GM03348 (cell line): ENCODE data around the gene BBS9.

Source experiments
- DNase-seq: peaks from one replicate; pipeline ENCODE4 v3.0.0; 2012; ENCODE audit warnings: low spot score

BBS9 gene

GRCh38 chr7:33127085-33127484 lies 2.3 kb upstream of the BBS9 start:
- DNase-seq = no peak

- no peak for DNase-seq
Measured at GRCh38 chr7:33128631-33128989, 754 bp upstream of the BBS9 start.

- DNase-seq = peak; percentile 13
Measured at GRCh38 chr7:33129806-33130153, 416 bp downstream of the BBS9 start.

GRCh38 chr7:33130184-33130583 lies 820 bp downstream of the BBS9 start:
- peak; percentile 16 for DNase-seq

- DNase-seq = no peak
Measured at GRCh38 chr7:33137103-33137502, 7.7 kb downstream of the BBS9 start.

- no peak for DNase-seq
Measured at GRCh38 chr7:33142585-33142984, 13.2 kb downstream of the BBS9 start.

GRCh38 chr7:33143996-33144718 lies 14.8 kb downstream of the BBS9 start:
- DNase-seq = no peak

GRCh38 chr7:33145156-33145555 lies 15.8 kb downstream of the BBS9 start:
- no peak for DNase-seq

GRCh38 chr7:33152087-33152486 lies 22.7 kb downstream of the BBS9 start:
- no peak for DNase-seq

- DNase-seq = peak; percentile 49
Measured at GRCh38 chr7:33155811-33156210, 26.4 kb downstream of the BBS9 start.

GRCh38 chr7:33156441-33156840 lies 27.1 kb downstream of the BBS9 start:
- DNase-seq = no peak

- peak; percentile 30 for DNase-seq
Measured at GRCh38 chr7:33157311-33157710, 27.9 kb downstream of the BBS9 start.

GRCh38 chr7:33157781-33158180 lies 28.4 kb downstream of the BBS9 start:
- no peak for DNase-seq

GRCh38 chr7:33177876-33178275 lies 48.5 kb downstream of the BBS9 start:
- DNase-seq = no peak

GRCh38 chr7:33179519-33179918 lies 50.2 kb downstream of the BBS9 start:
- DNase-seq = no peak

- DNase-seq = no peak
Measured at GRCh38 chr7:33183504-33183903, 54.1 kb downstream of the BBS9 start.

- no peak for DNase-seq
Measured at GRCh38 chr7:33184828-33185227, 55.5 kb downstream of the BBS9 start.

- peak; percentile 60 for DNase-seq
Measured at GRCh38 chr7:33185786-33186185, 56.4 kb downstream of the BBS9 start.

GRCh38 chr7:33186192-33186591 lies 56.8 kb downstream of the BBS9 start:
- peak; percentile 59 for DNase-seq

- DNase-seq = no peak
Measured at GRCh38 chr7:33190688-33191304, 61.4 kb downstream of the BBS9 start.

GRCh38 chr7:33191340-33191739 lies 62.0 kb downstream of the BBS9 start:
- DNase-seq = no peak

GRCh38 chr7:33192695-33193291 lies 63.4 kb downstream of the BBS9 start:
- DNase-seq = no peak

GRCh38 chr7:33193308-33193864 lies 64.0 kb downstream of the BBS9 start:
- no peak for DNase-seq
